HG03095 (cell line): ENCODE measurements around the gene EML2.
"Not testable (repeated sequence)": the region's sequence is repeated elsewhere in the genome, so short reads cannot be mapped to it uniquely, and the experiment has no call there.

Experiments
- ATAC-seq: cut with Tn5 transposase; IDR thresholded peaks from one replicate; pipeline ENCODE4 v1.9.1; 2021; ENCODE audit warnings: moderate library complexity; ENCODE audit not compliant: unreplicated experiment

EML2 gene

GRCh38 chr19:45638930-45639729 is at the start of gene EML2:
Gene EML2 (minus strand): TSS chr19:45639397. CDS start chr19:45639376, 21 bp downstream.
- no peak for ATAC-seq

- ATAC-seq = no peak
Observed at GRCh38 chr19:45687599-45687998, 48.4 kb upstream of the EML2 start.

GRCh38 chr19:45685045-45685444 is 45.8 kb upstream of the EML2 start:
- ATAC-seq = not testable (repeated sequence)

GRCh38 chr19:45682908-45683307 is 43.7 kb upstream of the EML2 start:
- ATAC-seq = no peak

GRCh38 chr19:45682117-45682516 is 42.9 kb upstream of the EML2 start:
- no peak for ATAC-seq

- ATAC-seq = no peak
Observed at GRCh38 chr19:45681391-45682015, 42.3 kb upstream of the EML2 start.

- no peak for ATAC-seq
Observed at GRCh38 chr19:45677351-45678230, 38.4 kb upstream of the EML2 start.

- ATAC-seq = no peak
Observed at GRCh38 chr19:45676851-45677263, 37.7 kb upstream of the EML2 start.

- ATAC-seq = no peak
Observed at GRCh38 chr19:45674946-45675345, 35.7 kb upstream of the EML2 start.

- ATAC-seq = no peak
Observed at GRCh38 chr19:45670670-45671453, 31.7 kb upstream of the EML2 start.

- no peak for ATAC-seq
Observed at GRCh38 chr19:45668342-45668871, 29.2 kb upstream of the EML2 start.

- ATAC-seq = no peak
Observed at GRCh38 chr19:45667620-45668341, 28.6 kb upstream of the EML2 start, which contains the start of gene GIPR. Gene GIPR (plus strand): TSS chr19:45668221. CDS start chr19:45669521, 1,300 bp downstream.

GRCh38 chr19:45664575-45664974 is 25.4 kb upstream of the EML2 start:
- ATAC-seq = no peak

- no peak for ATAC-seq
Observed at GRCh38 chr19:45663800-45664199, 24.6 kb upstream of the EML2 start.

- ATAC-seq = no peak
Observed at GRCh38 chr19:45660636-45661035, 21.4 kb upstream of the EML2 start.

- no peak for ATAC-seq
Observed at GRCh38 chr19:45659096-45659729, 20.0 kb upstream of the EML2 start.

GRCh38 chr19:45657520-45658167 is 18.4 kb upstream of the EML2 start:
- no peak for ATAC-seq

- no peak for ATAC-seq
Observed at GRCh38 chr19:45655073-45655472, 15.9 kb upstream of the EML2 start.

GRCh38 chr19:45653634-45654033 is 14.4 kb upstream of the EML2 start:
- no peak for ATAC-seq
